WTC11 (cell line): ENCODE results near the gene MLYCD. TPM values are rescaled to one million over a fixed set of nuclear protein-coding genes. Genes with fewer than 3 reads are reported as not detected.

Source experiments
- ATAC-seq: fragments of 200-7000 bp; cut with Tn5 transposase; 2 replicates; pipeline ENCODE4 v1.10.0; 2021; ENCODE audit warnings: mild to moderate bottlenecking, moderate library complexity
- CTCF ChIA-PET: fragments of 300-600 bp; sonication (Branson Sonifier 250); formaldehyde crosslinking; loops from one replicate; lab custom pipeline; 2021; ENCODE audit warnings: antibody characterized with exemption; lab: Charles Lee
- POLR2A ChIA-PET: fragments of 350-600 bp; sonication (Branson Sonifier 250); formaldehyde crosslinking; loops from one replicate; lab custom pipeline; 2021; ENCODE audit warnings: antibody characterized with exemption; lab: Charles Lee
- DNase-seq: peaks from one replicate; pipeline ENCODE4 v3.0.0; 2021; ENCODE audit warnings: low spot score
- H3K27ac Mint-ChIP-seq: 2 replicates; pipeline ENCODE4 v1.8.0; 2021; ENCODE audit warnings: mixed read lengths
- H3K27me3 Mint-ChIP-seq: 2 replicates; pipeline ENCODE4 v1.8.0; 2021; ENCODE audit warnings: low read depth, mild to moderate bottlenecking, moderate library complexity, mixed read lengths
- H3K36me3 Mint-ChIP-seq: 2 replicates; pipeline ENCODE4 v1.8.0; 2021; ENCODE audit warnings: mixed read lengths
- H3K4me1 Mint-ChIP-seq: 2 replicates; pipeline ENCODE4 v1.8.0; 2022; ENCODE audit warnings: mixed read lengths
- H3K4me3 Mint-ChIP-seq: 2 replicates; pipeline ENCODE4 v1.8.0; 2021; ENCODE audit warnings: mild to moderate bottlenecking, moderate library complexity, mixed read lengths
- H3K9me3 Mint-ChIP-seq: 2 replicates; pipeline ENCODE4 v1.8.0; 2021; ENCODE audit warnings: mixed read lengths
- CREM ChIP-seq: sonication (generic); formaldehyde crosslinking; IDR thresholded peaks from 2 replicates; pipeline ENCODE4 v1.8.1; 2022; ENCODE audit warnings: mild to moderate bottlenecking, missing genetic modification reagents, moderate library complexity
- ELF4 ChIP-seq: sonication (generic); formaldehyde crosslinking; IDR thresholded peaks from 2 replicates; pipeline ENCODE4 v1.8.1; 2022; ENCODE audit warnings: low read depth, mild to moderate bottlenecking, moderate library complexity, missing genetic modification reagents
- ESRRA ChIP-seq: sonication (generic); formaldehyde crosslinking; IDR thresholded peaks from 2 replicates; pipeline ENCODE4 v1.8.1; 2022; ENCODE audit warnings: mild to moderate bottlenecking, missing genetic modification reagents, borderline replicate concordance
- FOXJ3 ChIP-seq: sonication (generic); formaldehyde crosslinking; IDR thresholded peaks from 2 replicates; pipeline ENCODE4 v1.9.0; 2021; ENCODE audit warnings: missing genetic modification reagents, mild to moderate bottlenecking, borderline replicate concordance
- HMGA2 ChIP-seq: fragments of 250-450 bp; sonication (Bioruptor Pico); IDR thresholded peaks from 2 replicates; pipeline ENCODE4 v1.4.0; 2021; ENCODE audit warnings: mild to moderate bottlenecking, moderate library complexity
- IRF2 ChIP-seq: sonication (generic); formaldehyde crosslinking; IDR thresholded peaks from 2 replicates; pipeline ENCODE4 v1.8.0; 2022; ENCODE audit warnings: low read depth, missing genetic modification reagents, borderline replicate concordance
- KAT7 ChIP-seq: sonication (generic); formaldehyde crosslinking; IDR thresholded peaks from 2 replicates; pipeline ENCODE4 v1.8.1; 2023; ENCODE audit warnings: missing genetic modification reagents, mild to moderate bottlenecking, borderline replicate concordance
- NFATC4 ChIP-seq: fragments of 250-450 bp; sonication (Bioruptor Pico); IDR thresholded peaks from 2 replicates; pipeline ENCODE4 v1.9.0; 2021; ENCODE audit warnings: mild to moderate bottlenecking
- NR1H2 ChIP-seq: sonication (generic); formaldehyde crosslinking; IDR thresholded peaks from 2 replicates; pipeline ENCODE4 v1.9.0; 2021; ENCODE audit warnings: mild to moderate bottlenecking, moderate library complexity, missing genetic modification reagents
- RORB ChIP-seq: fragments of 250-450 bp; sonication (Bioruptor Pico); IDR thresholded peaks from 2 replicates; pipeline ENCODE4 v1.9.0; 2021; ENCODE audit warnings: mild to moderate bottlenecking
- SMAD3 ChIP-seq: sonication (generic); formaldehyde crosslinking; IDR thresholded peaks from 2 replicates; pipeline ENCODE4 v1.8.0; 2022; ENCODE audit warnings: missing genetic modification reagents, mild to moderate bottlenecking, borderline replicate concordance
- SMAD4 ChIP-seq: sonication (generic); formaldehyde crosslinking; IDR thresholded peaks from 2 replicates; pipeline ENCODE4 v1.8.0; 2022; ENCODE audit warnings: mild to moderate bottlenecking, missing genetic modification reagents
- SP1 ChIP-seq: sonication (generic); formaldehyde crosslinking; conservative IDR thresholded peaks from 2 replicates; pipeline ENCODE4 v1.8.1; 2022; ENCODE audit warnings: missing genetic modification reagents
- ZNF121 ChIP-seq: sonication (generic); formaldehyde crosslinking; IDR thresholded peaks from 2 replicates; pipeline ENCODE4 v1.8.0; 2023; ENCODE audit warnings: missing genetic modification reagents
- ZNF317 ChIP-seq: sonication (generic); formaldehyde crosslinking; IDR thresholded peaks from 2 replicates; pipeline ENCODE4 v1.8.1; 2023; ENCODE audit warnings: low read depth, mild to moderate bottlenecking, moderate library complexity, missing genetic modification reagents, borderline replicate concordance
- total RNA-seq: library from RNA; stranded (reverse); gene quantifications from 3 replicates; pipeline ENCODE4 v1.2.3, GENCODE V29; 2021
- TF ChIP-seq, protein P1 (sequence below): sonication (generic); formaldehyde crosslinking; IDR thresholded peaks from 2 replicates; pipeline ENCODE4 v1.8.1; 2022; ENCODE audit warnings: mild to moderate bottlenecking, moderate library complexity, missing genetic modification reagents
- TF ChIP-seq, protein P2 (sequence below): sonication (generic); formaldehyde crosslinking; IDR thresholded peaks from 2 replicates; pipeline ENCODE4 v1.8.1; 2022; ENCODE audit warnings: low read depth, mild to moderate bottlenecking, moderate library complexity, missing genetic modification reagents, borderline replicate concordance
- TF ChIP-seq, protein P3 (sequence below): sonication (generic); formaldehyde crosslinking; conservative IDR thresholded peaks from 2 replicates; pipeline ENCODE4 v1.8.1; 2022; ENCODE audit warnings: mild to moderate bottlenecking, missing genetic modification reagents
- TF ChIP-seq, protein P4 (sequence below): fragments of 250-450 bp; sonication (Bioruptor Pico); IDR thresholded peaks from 2 replicates; pipeline ENCODE4 v1.8.0; 2021; ENCODE audit warnings: mild to moderate bottlenecking
- TF ChIP-seq, protein P5 (sequence below): sonication (generic); formaldehyde crosslinking; IDR thresholded peaks from 2 replicates; pipeline ENCODE4 v1.8.1; 2022; ENCODE audit warnings: missing genetic modification reagents, borderline replicate concordance

Gene MLYCD
- total RNA-seq, 1 experiment from 2014 or later: 6.3 TPM

DNA sequence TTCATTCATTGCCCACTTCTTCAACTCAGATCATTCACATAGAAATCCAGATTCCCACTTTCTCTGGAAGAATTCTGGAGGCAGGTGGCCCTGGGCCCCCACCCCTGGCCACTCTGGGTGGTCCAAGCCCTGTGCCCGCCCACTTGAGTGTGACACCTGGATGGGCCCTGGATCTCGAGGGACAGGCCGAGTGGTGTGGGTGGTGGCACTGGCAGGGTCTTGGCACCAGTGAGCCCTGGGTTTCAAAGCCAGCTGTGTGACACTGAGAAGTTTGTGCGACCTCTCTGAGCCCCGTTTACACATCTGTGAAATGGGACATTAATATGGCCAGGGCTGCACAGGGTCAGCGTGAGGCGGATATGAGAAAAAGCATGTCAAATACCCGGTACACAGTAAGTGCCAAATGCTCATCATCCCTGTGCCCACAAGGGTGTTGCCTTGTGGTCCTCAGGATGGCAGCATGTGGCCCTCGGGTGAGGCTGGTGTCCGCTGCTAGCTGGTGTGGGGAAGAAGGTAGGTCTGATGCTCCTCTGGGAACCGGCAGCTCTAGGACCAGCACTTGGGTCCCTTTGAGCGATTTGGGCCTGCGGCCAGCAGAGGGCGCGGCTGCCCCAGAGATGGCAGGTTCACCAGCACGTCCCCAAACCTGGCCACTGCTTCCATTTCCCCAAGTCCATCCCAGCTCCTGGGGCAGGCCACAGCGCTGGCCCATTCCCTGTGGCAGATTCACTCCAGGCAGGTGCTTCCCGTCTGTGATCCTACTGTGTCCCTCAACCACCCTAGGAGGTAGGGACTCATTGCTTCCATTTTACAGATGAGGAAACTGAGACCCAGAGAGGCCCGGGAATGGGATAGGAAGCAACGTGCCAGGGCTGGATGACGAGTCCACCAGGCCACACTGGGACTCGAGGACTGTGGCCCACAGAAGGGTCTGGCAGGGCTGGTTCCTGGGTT, 57.7 kb downstream of the MLYCD start (continued):
- TF ChIP-seq, protein P1, sequence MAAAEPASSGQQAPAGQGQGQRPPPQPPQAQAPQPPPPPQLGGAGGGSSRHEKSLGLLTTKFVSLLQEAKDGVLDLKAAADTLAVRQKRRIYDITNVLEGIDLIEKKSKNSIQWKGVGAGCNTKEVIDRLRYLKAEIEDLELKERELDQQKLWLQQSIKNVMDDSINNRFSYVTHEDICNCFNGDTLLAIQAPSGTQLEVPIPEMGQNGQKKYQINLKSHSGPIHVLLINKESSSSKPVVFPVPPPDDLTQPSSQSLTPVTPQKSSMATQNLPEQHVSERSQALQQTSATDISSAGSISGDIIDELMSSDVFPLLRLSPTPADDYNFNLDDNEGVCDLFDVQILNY (CRISPR knock-in tag): no peak
- no peak for TF ChIP-seq SMAD4 (CRISPR knock-in tag)
- TF ChIP-seq NFATC4 (CRISPR knock-in tag): no peak
- TF ChIP-seq ZNF317: no peak
- TF ChIP-seq NR1H2: no peak
- no peak for TF ChIP-seq FOXJ3 (CRISPR knock-in tag)
- TF ChIP-seq, all 79 proteins: peak for 5

DNA sequence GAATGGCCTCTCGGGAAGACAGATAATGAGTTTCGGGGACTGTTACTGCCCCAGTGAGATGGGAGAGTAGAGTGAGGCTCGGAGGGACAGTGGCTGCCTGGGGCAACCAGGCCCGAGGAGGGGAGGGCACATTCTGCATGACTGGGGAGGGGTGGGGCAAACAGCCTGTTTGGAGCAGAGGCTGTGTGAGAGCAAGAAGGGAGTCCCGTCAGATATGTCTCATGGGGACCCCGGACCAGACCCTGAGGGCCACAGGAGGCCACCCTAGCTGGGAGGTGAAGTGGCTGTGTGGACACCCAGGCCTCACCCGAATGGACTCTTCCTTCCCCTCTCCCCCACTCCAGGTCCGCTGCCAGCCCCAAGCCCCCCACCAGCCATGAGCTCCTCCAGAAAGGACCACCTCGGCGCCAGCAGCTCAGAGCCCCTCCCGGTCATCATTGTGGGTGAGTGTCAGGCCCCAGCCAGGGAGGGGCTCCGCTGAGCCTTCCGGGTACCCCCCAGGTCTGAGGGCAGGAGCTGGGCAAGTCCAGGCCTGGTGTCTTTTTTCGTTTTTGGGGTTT, 58.5 kb downstream of the MLYCD start:
- ChIA-PET CTCF (interaction anchor here (1.0 to 4.9 kb wide), 36 partner anchors 9 to 526 kb away, joined by 3 to 131 read pairs (median 6); partner anchors contain the start of genes SLC38A8 and TAF1C), POLR2A (interaction anchor here (0.6 kb wide), 1 partner anchor 54 kb away, joined by 4 read pairs; no protein-coding TSS in a partner anchor)
- TF ChIP-seq RORB (CRISPR knock-in tag) (no peak), HMGA2 (CRISPR knock-in tag) (no peak), CREM (CRISPR knock-in tag) (no peak), KAT7 (no peak), ZNF121 (CRISPR knock-in tag) (no peak), SMAD3 (no peak), SP1 (CRISPR knock-in tag) (no peak), ESRRA (CRISPR knock-in tag) (no peak), IRF2 (CRISPR knock-in tag) (no peak), ELF4 (CRISPR knock-in tag) (no peak)
- TF ChIP-seq, protein P2, sequence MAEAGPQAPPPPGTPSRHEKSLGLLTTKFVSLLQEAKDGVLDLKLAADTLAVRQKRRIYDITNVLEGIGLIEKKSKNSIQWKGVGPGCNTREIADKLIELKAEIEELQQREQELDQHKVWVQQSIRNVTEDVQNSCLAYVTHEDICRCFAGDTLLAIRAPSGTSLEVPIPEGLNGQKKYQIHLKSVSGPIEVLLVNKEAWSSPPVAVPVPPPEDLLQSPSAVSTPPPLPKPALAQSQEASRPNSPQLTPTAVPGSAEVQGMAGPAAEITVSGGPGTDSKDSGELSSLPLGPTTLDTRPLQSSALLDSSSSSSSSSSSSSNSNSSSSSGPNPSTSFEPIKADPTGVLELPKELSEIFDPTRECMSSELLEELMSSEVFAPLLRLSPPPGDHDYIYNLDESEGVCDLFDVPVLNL (CRISPR knock-in tag): no peak
- TF ChIP-seq, protein P1 (CRISPR knock-in tag): no peak
- TF ChIP-seq, protein P3, sequence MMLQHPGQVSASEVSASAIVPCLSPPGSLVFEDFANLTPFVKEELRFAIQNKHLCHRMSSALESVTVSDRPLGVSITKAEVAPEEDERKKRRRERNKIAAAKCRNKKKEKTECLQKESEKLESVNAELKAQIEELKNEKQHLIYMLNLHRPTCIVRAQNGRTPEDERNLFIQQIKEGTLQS: no peak
- TF ChIP-seq, protein P4, sequence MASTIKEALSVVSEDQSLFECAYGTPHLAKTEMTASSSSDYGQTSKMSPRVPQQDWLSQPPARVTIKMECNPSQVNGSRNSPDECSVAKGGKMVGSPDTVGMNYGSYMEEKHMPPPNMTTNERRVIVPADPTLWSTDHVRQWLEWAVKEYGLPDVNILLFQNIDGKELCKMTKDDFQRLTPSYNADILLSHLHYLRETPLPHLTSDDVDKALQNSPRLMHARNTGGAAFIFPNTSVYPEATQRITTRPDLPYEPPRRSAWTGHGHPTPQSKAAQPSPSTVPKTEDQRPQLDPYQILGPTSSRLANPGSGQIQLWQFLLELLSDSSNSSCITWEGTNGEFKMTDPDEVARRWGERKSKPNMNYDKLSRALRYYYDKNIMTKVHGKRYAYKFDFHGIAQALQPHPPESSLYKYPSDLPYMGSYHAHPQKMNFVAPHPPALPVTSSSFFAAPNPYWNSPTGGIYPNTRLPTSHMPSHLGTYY (CRISPR knock-in tag): no peak
- TF ChIP-seq, protein P5, sequence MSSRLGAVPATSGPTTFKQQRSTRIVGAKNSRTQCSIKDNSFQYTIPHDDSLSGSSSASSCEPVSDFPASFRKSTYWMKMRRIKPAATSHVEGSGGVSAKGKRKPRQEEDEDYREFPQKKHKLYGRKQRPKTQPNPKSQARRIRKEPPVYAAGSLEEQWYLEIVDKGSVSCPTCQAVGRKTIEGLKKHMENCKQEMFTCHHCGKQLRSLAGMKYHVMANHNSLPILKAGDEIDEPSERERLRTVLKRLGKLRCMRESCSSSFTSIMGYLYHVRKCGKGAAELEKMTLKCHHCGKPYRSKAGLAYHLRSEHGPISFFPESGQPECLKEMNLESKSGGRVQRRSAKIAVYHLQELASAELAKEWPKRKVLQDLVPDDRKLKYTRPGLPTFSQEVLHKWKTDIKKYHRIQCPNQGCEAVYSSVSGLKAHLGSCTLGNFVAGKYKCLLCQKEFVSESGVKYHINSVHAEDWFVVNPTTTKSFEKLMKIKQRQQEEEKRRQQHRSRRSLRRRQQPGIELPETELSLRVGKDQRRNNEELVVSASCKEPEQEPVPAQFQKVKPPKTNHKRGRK (CRISPR knock-in tag): no peak
- DNase-seq: no peak
- no peak for ATAC-seq
- Mint-ChIP-seq H3K27ac (no peak overlapping the region), H3K4me1 (peaks cover 8% of the 10 kb centered on the region), H3K27me3 (no peaks in the 10 kb centered on the region), H3K36me3 (no peaks in the 10 kb centered on the region), H3K4me3 (no peak overlapping the region), H3K9me3 (no peaks in the 10 kb centered on the region)
